ENCODE results near the gene ARNT2. TPM values are rescaled to one million over a fixed set of nuclear protein-coding genes. Genes with fewer than 3 reads are reported as not detected.

Gene ARNT2
- total RNA-seq, 1 donor from 2014 or later, result not detected

DNA sequence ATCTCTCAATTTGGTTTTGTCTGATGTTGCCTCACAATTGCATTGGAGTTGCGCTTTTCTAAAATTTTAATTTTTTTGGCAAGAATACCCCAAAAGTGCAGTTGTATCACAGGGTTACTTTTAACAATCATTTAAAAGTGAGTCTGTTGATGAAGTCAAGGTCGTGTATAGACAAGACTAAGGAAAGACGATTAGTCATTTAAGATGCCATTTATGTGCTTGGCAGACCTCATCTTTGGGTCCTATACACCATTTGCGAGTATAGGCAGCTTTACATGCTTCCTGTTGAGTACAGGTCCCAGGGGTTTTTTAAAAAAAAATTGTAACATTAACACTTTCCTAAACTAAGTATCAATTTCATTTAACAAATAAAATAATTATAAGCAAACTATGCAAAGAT is 12.5 kb downstream of the ARNT2 start:
- H3K9me3 Mint-ChIP-seq, result no peaks in the 10 kb centered on the region
- H3K27ac Mint-ChIP-seq, result no peak overlapping the region
- no peak overlapping the region for H3K4me3 Mint-ChIP-seq (ENCODE audit: low read depth)
- no peaks in the 10 kb centered on the region for H3K4me1 Mint-ChIP-seq (ENCODE audit: low read depth)
- no peak for DNase-seq (ENCODE audit: low spot score)
- no peaks in the 10 kb centered on the region for H3K36me3 Mint-ChIP-seq (ENCODE audit: low read depth)
- peaks cover 21% of the 10 kb centered on the region for H3K27me3 Mint-ChIP-seq (ENCODE audit: low read depth)
- intact Hi-C loops (cut with micrococcal nuclease), result no loop called here

DNA sequence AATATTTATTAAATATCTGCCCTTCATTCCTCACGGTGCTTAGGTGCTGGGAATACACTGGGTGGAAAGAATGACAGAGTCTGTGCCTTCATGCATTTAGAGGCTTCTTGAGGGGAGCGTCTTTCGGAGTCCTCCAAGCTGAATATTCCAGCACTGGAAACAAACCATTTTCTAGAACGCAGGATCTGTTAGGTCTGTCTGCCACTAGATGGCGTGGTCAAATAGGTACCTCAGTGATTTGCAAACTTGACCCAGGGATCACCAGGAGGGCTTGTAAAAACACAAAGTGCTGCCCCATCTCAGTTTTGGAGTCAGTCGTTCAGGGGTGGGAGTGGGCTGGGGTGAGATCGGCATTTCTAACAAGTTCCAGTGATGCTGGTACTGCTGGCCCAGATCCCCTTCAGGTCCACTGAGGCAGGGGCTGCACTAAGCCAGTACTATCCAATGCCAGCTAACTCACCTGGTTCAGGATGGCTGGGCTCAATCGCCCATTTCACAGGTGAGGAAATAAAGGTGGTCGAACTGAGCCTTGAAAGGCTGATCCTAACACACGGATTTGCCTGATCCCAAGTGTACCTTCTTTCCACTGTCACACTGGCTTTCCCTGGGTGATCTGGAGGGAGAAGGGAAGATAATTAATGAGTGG is 14.8 kb downstream of the ARNT2 start:
- no peaks in the 10 kb centered on the region for H3K36me3 Mint-ChIP-seq (ENCODE audit: low read depth)
- DNase-seq (ENCODE audit: low spot score), result no peak
- H3K9me3 Mint-ChIP-seq, result no peaks in the 10 kb centered on the region
- H3K4me3 Mint-ChIP-seq (ENCODE audit: low read depth), result no peak overlapping the region
- H3K27ac Mint-ChIP-seq, result no peak overlapping the region
- intact Hi-C loops (cut with micrococcal nuclease), result no loop called here
- H3K27me3 Mint-ChIP-seq (ENCODE audit: low read depth), result peaks cover 21% of the 10 kb centered on the region
- no peaks in the 10 kb centered on the region for H3K4me1 Mint-ChIP-seq (ENCODE audit: low read depth)

DNA sequence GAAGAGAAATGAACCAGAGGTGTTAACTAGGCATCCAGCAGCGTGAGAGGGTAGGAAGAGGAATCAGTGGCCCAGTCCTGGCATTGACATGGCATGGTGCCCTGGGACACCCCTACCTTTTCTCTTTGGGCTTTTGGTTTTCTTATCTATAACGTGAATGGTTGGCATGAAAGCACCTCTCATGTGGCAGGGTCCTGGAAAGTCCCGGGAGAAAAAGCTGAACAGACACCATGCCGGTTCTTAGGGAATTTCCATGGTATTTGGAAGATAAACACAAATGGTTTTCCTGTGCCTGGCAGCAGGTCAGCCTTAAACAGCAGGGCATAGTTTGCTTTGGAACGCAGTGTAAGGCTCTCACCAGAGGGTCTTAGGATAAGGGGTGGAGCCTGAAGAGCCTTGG is 15.4 kb downstream of the ARNT2 start:
- no peaks in the 10 kb centered on the region for H3K36me3 Mint-ChIP-seq (ENCODE audit: low read depth)
- intact Hi-C loops (cut with micrococcal nuclease), result no loop called here
- no peak overlapping the region for H3K27ac Mint-ChIP-seq
- H3K4me3 Mint-ChIP-seq (ENCODE audit: low read depth), result no peak overlapping the region
- H3K9me3 Mint-ChIP-seq, result no peaks in the 10 kb centered on the region
- no peak for DNase-seq (ENCODE audit: low spot score)
- no peaks in the 10 kb centered on the region for H3K4me1 Mint-ChIP-seq (ENCODE audit: low read depth)
- peaks cover 21% of the 10 kb centered on the region for H3K27me3 Mint-ChIP-seq (ENCODE audit: low read depth)

DNA sequence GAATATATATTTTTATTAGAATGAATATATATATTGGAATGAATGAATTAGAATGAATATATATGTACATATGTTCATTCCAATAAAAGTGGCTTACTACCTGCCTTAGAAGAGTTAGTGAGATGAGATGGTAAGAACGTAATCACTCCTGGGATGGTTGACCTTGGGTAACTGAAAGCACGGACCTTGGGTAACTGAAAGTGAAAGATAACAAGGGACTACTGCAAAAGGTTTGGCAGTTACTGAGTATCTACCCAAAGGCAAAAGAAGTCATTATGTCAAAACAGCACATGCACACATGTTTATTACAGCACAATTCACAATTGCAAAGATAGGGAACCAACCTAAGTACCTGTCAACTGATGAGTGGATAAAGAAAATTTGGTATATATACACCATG is 16.5 kb downstream of the ARNT2 start:
- Mint-ChIP-seq H3K4me3 (ENCODE audit: low read depth) (no peak overlapping the region), H3K27ac (no peak overlapping the region), H3K4me1 (ENCODE audit: low read depth) (no peaks in the 10 kb centered on the region), H3K27me3 (ENCODE audit: low read depth) (peaks cover 18% of the 10 kb centered on the region), H3K36me3 (ENCODE audit: low read depth) (no peaks in the 10 kb centered on the region), H3K9me3 (no peaks in the 10 kb centered on the region)
- intact Hi-C loops (cut with micrococcal nuclease), result no loop called here
- DNase-seq (ENCODE audit: low spot score), result no peak

DNA sequence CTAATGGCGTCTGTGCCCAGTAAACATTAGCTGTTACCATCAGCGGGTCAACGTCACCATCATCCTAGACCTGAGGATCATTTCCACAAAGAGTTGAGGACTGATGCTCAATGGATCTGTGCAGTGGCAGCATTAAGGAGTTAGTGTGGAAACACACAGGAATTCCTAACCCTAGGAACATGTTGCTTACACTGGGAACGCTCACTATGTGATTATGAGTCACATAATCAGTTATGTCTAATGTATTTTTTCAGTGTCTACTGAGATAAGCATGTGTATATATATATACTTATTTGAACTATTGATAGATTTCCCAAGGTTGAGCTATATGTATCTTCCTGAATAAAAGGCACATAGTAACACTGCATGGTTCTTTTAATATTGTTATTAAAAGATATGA is 19.0 kb downstream of the ARNT2 start:
- H3K27me3 Mint-ChIP-seq (ENCODE audit: low read depth), result peaks cover 11% of the 10 kb centered on the region
- H3K9me3 Mint-ChIP-seq, result no peaks in the 10 kb centered on the region
- no peak overlapping the region for H3K27ac Mint-ChIP-seq
- H3K4me1 Mint-ChIP-seq (ENCODE audit: low read depth), result no peaks in the 10 kb centered on the region
- no peak overlapping the region for H3K4me3 Mint-ChIP-seq (ENCODE audit: low read depth)
- no peak for DNase-seq (ENCODE audit: low spot score)
- no peaks in the 10 kb centered on the region for H3K36me3 Mint-ChIP-seq (ENCODE audit: low read depth)
- intact Hi-C loops (cut with micrococcal nuclease), result no loop called here

DNA sequence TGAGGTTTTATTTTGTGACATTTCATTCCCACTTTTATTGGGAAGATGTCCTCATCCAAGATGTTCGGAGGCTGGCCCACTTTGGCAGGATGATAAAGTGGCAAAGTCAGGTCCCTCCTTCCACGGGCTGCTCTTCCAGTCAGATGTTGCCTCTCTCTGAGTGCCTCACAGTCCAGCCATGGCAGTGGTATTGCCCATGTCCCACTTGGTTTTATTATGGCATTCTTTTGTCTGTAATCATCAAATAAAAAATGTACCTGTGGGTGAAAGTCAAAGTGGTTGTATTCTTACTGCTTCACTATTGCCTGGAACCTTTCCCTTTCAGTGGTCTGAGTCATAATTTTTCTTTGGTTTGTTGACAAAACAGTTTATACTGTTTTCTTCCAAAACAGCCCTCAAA is 20.2 kb downstream of the ARNT2 start:
- H3K36me3 Mint-ChIP-seq (ENCODE audit: low read depth), result no peaks in the 10 kb centered on the region
- H3K27ac Mint-ChIP-seq, result no peak overlapping the region
- no peaks in the 10 kb centered on the region for H3K9me3 Mint-ChIP-seq
- intact Hi-C loops (cut with micrococcal nuclease), result no loop called here
- peaks cover 7% of the 10 kb centered on the region for H3K27me3 Mint-ChIP-seq (ENCODE audit: low read depth)
- no peak for DNase-seq (ENCODE audit: low spot score)
- no peak overlapping the region for H3K4me3 Mint-ChIP-seq (ENCODE audit: low read depth)
- no peaks in the 10 kb centered on the region for H3K4me1 Mint-ChIP-seq (ENCODE audit: low read depth)

DNA sequence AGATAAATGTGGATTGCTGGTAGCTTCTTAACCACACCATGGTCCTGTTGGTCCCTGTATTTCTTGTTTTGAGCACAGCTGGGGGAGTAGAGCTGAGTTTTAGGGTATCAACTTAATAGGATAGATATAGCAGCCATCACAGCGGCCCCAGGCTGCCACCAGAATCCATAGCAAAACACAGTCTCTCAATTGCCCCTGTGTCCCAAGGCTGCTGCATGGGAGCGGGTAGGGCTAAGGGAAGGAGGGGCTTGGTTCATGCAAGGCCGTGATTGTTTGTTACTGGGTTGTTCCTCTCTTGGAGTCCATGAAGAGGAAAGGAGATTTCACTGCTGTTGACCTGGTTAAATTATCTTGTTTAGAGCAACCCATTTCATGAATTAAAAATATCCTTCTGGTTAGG is 22.1 kb downstream of the ARNT2 start:
- Mint-ChIP-seq H3K4me3 (ENCODE audit: low read depth) (no peak overlapping the region), H3K36me3 (ENCODE audit: low read depth) (no peaks in the 10 kb centered on the region), H3K9me3 (no peaks in the 10 kb centered on the region), H3K27ac (no peak overlapping the region), H3K4me1 (ENCODE audit: low read depth) (no peaks in the 10 kb centered on the region), H3K27me3 (ENCODE audit: low read depth) (peaks cover 5% of the 10 kb centered on the region)
- DNase-seq (ENCODE audit: low spot score), result no peak
- intact Hi-C loops (cut with micrococcal nuclease), result no loop called here

DNA sequence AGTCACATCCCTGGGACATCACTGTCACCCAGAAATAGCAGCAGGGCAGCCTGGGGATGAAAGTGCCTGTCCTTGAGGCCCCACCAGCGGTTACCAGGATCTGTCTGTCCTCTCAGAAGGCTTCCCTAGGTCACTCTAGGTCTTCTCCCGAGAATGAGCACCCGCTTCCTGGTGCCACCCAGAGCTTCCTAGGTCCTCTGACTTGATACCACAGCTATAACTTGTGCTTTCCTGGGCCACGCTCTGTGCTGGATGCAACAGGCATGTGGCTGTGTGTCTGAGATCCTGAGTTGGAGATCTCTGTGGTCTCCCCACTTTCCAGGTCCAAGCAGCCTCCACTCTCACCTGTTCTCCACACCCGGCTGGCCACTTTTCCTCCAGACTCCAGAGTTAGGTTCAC is 25.8 kb downstream of the ARNT2 start:
- no peaks in the 10 kb centered on the region for H3K36me3 Mint-ChIP-seq (ENCODE audit: low read depth)
- intact Hi-C loops (cut with micrococcal nuclease), result no loop called here
- no peaks in the 10 kb centered on the region for H3K4me1 Mint-ChIP-seq (ENCODE audit: low read depth)
- H3K27ac Mint-ChIP-seq, result no peak overlapping the region
- no peaks in the 10 kb centered on the region for H3K9me3 Mint-ChIP-seq
- DNase-seq (ENCODE audit: low spot score), result no peak
- peaks cover 5% of the 10 kb centered on the region for H3K27me3 Mint-ChIP-seq (ENCODE audit: low read depth)
- H3K4me3 Mint-ChIP-seq (ENCODE audit: low read depth), result no peak overlapping the region

DNA sequence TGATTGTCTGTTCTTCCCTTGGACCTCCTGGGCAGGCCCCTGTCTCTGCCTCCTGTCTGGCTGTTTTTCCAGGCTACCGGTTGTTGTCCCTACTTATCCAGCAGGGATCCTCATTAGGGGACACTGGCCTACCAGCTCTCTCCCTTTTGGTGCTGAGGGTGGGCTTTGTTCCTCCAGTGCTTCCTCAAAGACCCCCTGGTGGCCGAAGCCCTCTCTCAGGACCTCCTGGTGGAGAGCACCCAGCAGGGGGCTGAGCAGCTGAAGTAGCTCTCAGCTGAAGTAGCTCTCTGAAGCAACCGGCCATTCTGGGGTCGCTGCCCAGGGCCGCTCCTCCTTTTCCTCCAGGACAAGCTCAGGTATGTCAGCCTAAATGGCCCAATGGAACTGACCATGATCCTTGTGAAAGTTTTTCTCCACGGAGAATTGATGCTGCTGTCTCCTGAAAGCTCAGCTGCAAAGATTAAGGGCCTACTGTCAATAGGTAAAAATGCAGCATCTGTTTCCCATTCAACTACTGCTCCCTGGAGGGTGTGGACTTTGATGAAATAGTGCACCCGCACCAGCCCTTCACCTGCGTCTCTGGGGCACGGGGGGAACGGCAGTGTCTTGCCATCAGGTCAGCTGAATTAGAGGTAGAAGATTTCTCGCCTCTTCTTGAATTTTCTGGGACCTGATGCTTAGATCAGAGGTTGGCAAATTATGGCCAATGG is 27.6 kb downstream of the ARNT2 start:
- Mint-ChIP-seq H3K4me3 (ENCODE audit: low read depth) (no peak overlapping the region), H3K4me1 (ENCODE audit: low read depth) (no peaks in the 10 kb centered on the region), H3K9me3 (no peaks in the 10 kb centered on the region), H3K27ac (no peak overlapping the region), H3K27me3 (ENCODE audit: low read depth) (no peaks in the 10 kb centered on the region), H3K36me3 (ENCODE audit: low read depth) (no peaks in the 10 kb centered on the region)
- DNase-seq (ENCODE audit: low spot score), result no peak
- intact Hi-C loops (cut with micrococcal nuclease), result no loop called here

DNA sequence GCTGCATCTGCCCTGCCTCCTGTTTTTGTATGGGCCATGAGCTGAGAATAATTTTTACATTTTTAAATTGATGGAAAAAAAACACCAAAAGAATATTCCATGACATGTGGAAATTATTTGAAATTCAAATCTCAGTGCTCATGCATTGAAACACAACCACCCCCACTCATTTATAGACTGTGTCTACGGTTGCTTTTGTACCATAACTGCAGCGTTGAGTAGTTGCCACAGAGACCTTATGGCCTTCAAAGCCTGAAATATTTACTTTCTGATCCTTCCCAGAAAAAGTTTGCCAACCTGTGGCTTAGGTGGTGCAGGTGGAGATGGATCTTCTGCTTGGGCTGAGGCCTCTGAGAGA is 28.1 kb downstream of the ARNT2 start:
- peaks cover 1% of the 10 kb centered on the region for H3K27me3 Mint-ChIP-seq (ENCODE audit: low read depth)
- no peaks in the 10 kb centered on the region for H3K36me3 Mint-ChIP-seq (ENCODE audit: low read depth)
- no peak for DNase-seq (ENCODE audit: low spot score)
- H3K4me3 Mint-ChIP-seq (ENCODE audit: low read depth), result no peak overlapping the region
- no peaks in the 10 kb centered on the region for H3K4me1 Mint-ChIP-seq (ENCODE audit: low read depth)
- no peak overlapping the region for H3K27ac Mint-ChIP-seq
- H3K9me3 Mint-ChIP-seq, result no peaks in the 10 kb centered on the region
- intact Hi-C loops (cut with micrococcal nuclease), result no loop called here

DNA sequence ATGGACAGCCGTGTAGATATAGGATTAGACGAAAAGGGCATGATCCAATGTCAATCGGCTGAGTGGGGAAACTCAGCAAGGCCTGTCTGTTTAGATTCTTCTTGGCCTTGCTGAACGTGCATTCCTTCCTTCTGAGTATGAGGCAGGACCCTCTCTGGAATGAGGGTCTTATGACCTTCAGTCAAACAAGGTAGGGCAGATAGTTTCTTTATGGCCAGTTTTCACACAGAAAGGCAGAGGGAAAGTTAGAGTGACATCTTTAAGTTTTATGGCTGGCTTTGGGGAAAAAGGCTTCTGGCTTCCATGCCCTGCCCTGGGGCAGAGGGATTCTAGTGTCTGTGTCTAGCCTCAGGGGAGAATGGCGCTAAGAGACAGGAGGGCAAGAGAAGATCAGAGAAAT is 29.7 kb downstream of the ARNT2 start:
- no peaks in the 10 kb centered on the region for H3K4me1 Mint-ChIP-seq (ENCODE audit: low read depth)
- H3K4me3 Mint-ChIP-seq (ENCODE audit: low read depth), result no peak overlapping the region
- H3K27me3 Mint-ChIP-seq (ENCODE audit: low read depth), result peaks cover 2% of the 10 kb centered on the region
- H3K36me3 Mint-ChIP-seq (ENCODE audit: low read depth), result no peaks in the 10 kb centered on the region
- H3K27ac Mint-ChIP-seq, result no peak overlapping the region
- intact Hi-C loops (cut with micrococcal nuclease), result no loop called here
- no peaks in the 10 kb centered on the region for H3K9me3 Mint-ChIP-seq
- no peak for DNase-seq (ENCODE audit: low spot score)

DNA sequence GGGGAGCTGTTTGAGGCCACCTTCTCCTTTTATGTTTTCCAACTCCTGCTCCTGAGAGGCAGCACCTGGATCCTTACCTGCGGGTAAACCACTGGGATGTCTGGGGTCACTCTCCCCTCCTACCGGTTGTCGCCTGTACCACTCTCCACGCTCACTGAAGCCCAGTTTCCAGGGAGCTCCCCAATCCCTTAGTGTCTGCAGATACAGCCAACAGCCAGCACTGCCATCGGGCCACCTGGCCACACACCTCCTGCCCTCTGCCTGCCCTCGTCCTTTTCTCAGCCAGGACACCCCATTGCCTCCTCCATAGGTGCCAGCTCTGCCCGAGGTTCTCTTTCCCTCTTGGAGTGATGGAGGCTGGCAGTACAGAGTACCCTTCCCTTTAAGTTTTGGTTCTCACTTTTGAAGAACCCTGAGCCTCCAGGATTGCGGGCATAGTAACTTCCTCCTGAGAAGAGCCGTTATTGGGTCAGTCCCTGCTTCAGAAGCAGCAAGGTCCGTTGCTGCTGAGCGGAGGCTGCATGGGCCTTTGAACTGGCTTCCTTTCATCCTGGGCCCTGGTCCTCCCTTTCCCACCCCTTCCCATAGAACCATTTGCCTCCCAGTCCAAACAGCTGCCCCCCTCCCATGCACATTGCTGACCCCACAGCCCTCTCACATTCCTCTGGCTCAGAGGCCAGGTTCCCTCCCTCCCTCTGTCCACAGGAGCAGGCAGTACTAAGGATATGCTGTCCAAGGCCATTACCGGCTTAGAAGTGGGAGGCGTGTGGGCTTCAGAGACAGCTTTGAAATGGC is 30.9 kb downstream of the ARNT2 start:
- Mint-ChIP-seq H3K4me3 (ENCODE audit: low read depth) (no peak overlapping the region), H3K36me3 (ENCODE audit: low read depth) (no peaks in the 10 kb centered on the region), H3K9me3 (no peaks in the 10 kb centered on the region), H3K27ac (no peak overlapping the region), H3K27me3 (ENCODE audit: low read depth) (peaks cover 4% of the 10 kb centered on the region), H3K4me1 (ENCODE audit: low read depth) (no peaks in the 10 kb centered on the region)
- DNase-seq (ENCODE audit: low spot score), result no peak
- intact Hi-C loops (cut with micrococcal nuclease), result no loop called here

Data from activated T-helper 2 cell treated with anti-CD3 and anti-CD28 coated beads, Interferon-gamma antibody, Interleukin-2, Interleukin-4, amounts not matched to agents 10 μg/mL and 5 μg/mL and 100 μg/mL, durations not matched to agents 14 hours and 24 hours and 36 hours (primary cell).